Measurements from ENCODE around the gene PDCD1. TPM values are rescaled to one million over a fixed set of nuclear protein-coding genes. Genes with fewer than 3 reads are reported as not detected.
A peak's percentile ranks its signal among the peaks of the same experiment; 100 is the strongest.

PDCD1 gene
- total and polyA plus RNA-seq, 2 donors (not counting 1 experiment from before 2014, with no cell fraction given): 0.28 to 1.3 TPM

DNA sequence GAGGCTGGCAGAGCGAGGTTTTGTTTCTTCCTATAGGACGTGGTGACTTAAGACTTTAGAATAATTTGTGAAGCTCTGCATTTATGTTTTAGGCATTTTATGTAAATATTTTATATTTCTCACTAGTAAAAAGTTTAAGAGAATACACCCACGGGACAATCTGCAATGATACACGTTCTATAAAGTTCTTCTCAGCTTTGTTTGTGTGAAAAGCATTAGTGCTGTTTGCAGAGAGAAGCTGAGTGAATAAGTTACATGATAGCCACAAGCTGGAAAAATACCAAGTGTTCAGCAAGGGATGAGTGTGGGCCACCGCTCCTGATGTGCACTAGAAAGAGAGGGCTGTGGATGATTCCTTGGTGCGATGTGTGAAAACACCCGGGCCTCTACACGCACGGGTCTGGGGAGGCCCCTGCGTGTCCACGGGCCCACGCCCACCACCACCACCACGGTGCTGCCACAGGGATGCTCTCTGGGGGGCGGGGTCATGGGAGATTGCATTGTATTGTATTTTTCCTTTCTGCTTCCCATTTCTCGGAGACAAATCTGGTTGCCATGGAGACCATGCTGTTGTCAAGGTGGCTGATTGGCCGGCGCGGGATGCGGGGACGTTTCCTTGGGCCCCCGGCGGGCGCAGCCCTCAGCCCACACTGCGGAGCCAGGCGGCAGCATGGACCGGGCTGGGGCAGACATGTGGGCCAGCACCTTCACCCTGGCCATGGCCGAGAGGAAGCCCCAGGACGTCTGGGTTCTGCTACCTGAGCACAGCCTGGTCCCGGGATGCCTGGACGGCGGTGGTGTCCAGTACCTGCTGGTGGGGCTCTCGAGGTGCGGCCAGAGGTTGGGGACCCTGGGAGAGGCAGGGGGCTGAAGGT, 10.6 kb upstream of the PDCD1 start, which contains the start of gene RTP5:
TSS of gene RTP5 (plus strand) at position 643 of the 875 bp plus-strand sequence. CDS start at position 671, 28 bp downstream.
- H3K9ac ChIP-seq (ENCODE audit: low read length): no peak within 1 kb of the TSS
- Mint-ChIP-seq H3K4me3 (no peak within 1 kb of the TSS), H3K9me3 (ENCODE audit: insufficient read depth) (no peaks in the 10 kb centered on the region), H3K27ac (no peak within 1 kb of the TSS), H3K27me3 (peaks cover 17% of the 10 kb centered on the region), H3K4me1 (peaks cover 20% of the 10 kb centered on the region)
- POLR2A ChIA-PET: no interaction called here
- H3K27me3 ChIP-seq (replicated peaks in 1 of 4; ENCODE audit: control extremely low read depth in 1 of 4, control insufficient read depth in 3 of 4, insufficient read depth in 4 of 4, low read length in 3 of 4): peaks cover 0 to 36% (median 22%) of the 10 kb centered on the region in 4 experiments
- WGBS (ENCODE audit: insufficient coverage): 90% methylated on average over 28 of the region's 33 CpGs
- H3K9me3 ChIP-seq (ENCODE audit: control extremely low read depth in 1 of 3, control insufficient read depth in 2 of 3, insufficient read depth in 1 of 3, low read length in 2 of 3): peaks cover 0 to 11% (median 0%) of the 10 kb centered on the region in 3 donors
- CTCF ChIA-PET: interaction anchor here (1.0 to 1.7 kb wide), 2 partner anchors 9 to 1018 kb away, joined by 3 to 6 read pairs; no protein-coding TSS in a partner anchor
- ATAC-seq (ENCODE audit: low read depth): no peak
- H3K36me3 ChIP-seq (replicated peaks in 1 of 2; ENCODE audit: control extremely low read depth in 1 of 2, control insufficient read depth in 1 of 2, extremely low read depth in 1 of 2, insufficient read depth in 2 of 2, low read length in 1 of 2): no peaks in the 10 kb centered on the region
- no peak for DNase-seq
- no peak within 1 kb of the TSS for H3K27ac ChIP-seq (ENCODE audit: low read length in 2 of 2)
- H3K4me1 ChIP-seq (ENCODE audit: control insufficient read depth in 2 of 2, insufficient read depth in 2 of 2, low read length in 2 of 2): peaks cover 13 to 38% of the 10 kb centered on the region in 2 donors
- H2AFZ ChIP-seq (ENCODE audit: insufficient read depth, low read depth, low read length, poor library complexity, severe bottlenecking): no peak within 1 kb of the TSS
- no peak for TF ChIP-seq EZH2 (IDR thresholded peaks at IDR 0.05; ENCODE audit: borderline replicate concordance, insufficient read depth, low read depth, low read length, poor library complexity, severe bottlenecking)
- TF ChIP-seq, protein P1, sequence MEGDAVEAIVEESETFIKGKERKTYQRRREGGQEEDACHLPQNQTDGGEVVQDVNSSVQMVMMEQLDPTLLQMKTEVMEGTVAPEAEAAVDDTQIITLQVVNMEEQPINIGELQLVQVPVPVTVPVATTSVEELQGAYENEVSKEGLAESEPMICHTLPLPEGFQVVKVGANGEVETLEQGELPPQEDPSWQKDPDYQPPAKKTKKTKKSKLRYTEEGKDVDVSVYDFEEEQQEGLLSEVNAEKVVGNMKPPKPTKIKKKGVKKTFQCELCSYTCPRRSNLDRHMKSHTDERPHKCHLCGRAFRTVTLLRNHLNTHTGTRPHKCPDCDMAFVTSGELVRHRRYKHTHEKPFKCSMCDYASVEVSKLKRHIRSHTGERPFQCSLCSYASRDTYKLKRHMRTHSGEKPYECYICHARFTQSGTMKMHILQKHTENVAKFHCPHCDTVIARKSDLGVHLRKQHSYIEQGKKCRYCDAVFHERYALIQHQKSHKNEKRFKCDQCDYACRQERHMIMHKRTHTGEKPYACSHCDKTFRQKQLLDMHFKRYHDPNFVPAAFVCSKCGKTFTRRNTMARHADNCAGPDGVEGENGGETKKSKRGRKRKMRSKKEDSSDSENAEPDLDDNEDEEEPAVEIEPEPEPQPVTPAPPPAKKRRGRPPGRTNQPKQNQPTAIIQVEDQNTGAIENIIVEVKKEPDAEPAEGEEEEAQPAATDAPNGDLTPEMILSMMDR (IDR thresholded peaks at IDR 0.05): no peak
- no peak within 1 kb of the TSS for H3K4me3 ChIP-seq (ENCODE audit: control extremely low read depth in 1 of 5, extremely low read depth in 1 of 5, insufficient read depth in 1 of 5, low read depth in 2 of 5, low read length in 4 of 5)
- intact Hi-C loops (cut with micrococcal nuclease): no loop called here
- H3K79me2 ChIP-seq (ENCODE audit: control insufficient read depth, insufficient read depth, low read length): no peaks in the 10 kb centered on the region
- no peaks in the 10 kb centered on the region for H4K20me1 ChIP-seq (ENCODE audit: control insufficient read depth, insufficient read depth, low read length, poor library complexity, severe bottlenecking)
- no peak within 1 kb of the TSS for H3K4me2 ChIP-seq (replicated peaks; ENCODE audit: low read depth, low read length, poor library complexity, severe bottlenecking)

DNA sequence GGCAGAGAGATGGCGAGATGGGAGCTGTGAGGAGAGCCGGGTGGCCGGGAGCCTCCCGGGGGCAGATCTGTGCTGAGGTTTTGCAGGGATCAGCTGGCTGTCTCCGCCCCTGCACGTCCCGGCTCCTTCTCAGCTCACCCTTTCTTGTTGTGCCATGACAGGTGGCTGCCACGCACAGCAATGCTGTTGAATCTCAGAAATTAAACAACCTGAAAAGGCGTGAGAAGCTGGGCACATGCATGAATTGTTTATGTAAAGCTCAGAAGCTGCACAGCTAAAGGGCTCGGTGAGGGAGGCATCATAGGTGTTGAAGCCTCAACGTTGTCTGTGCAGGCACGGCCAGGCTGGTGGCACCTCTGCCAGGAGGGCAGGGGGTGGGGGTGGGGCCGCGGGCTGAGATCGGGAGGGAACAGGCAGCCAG, 10.0 kb upstream of the PDCD1 start:
- H3K4me1 ChIP-seq (ENCODE audit: control insufficient read depth in 2 of 2, insufficient read depth in 2 of 2, low read length in 2 of 2): peaks cover 18 to 42% of the 10 kb centered on the region in 2 donors
- H3K9ac ChIP-seq (ENCODE audit: low read length): no peak overlapping the region
- no peak overlapping the region for H3K4me3 ChIP-seq (ENCODE audit: control extremely low read depth in 1 of 5, extremely low read depth in 1 of 5, insufficient read depth in 1 of 5, low read depth in 2 of 5, low read length in 4 of 5)
- H3K36me3 ChIP-seq (replicated peaks in 1 of 2; ENCODE audit: control extremely low read depth in 1 of 2, control insufficient read depth in 1 of 2, extremely low read depth in 1 of 2, insufficient read depth in 2 of 2, low read length in 1 of 2): no peaks in the 10 kb centered on the region
- WGBS (ENCODE audit: insufficient coverage): 70% methylated on average over 15 of the region's 15 CpGs
- ATAC-seq (ENCODE audit: low read depth) (no peak), DNase-seq (peak; percentile 12)
- H3K4me1 Mint-ChIP-seq: peaks cover 24% of the 10 kb centered on the region
- ChIA-PET CTCF (interaction anchor here (1.0 to 1.7 kb wide), 2 partner anchors 10 to 1017 kb away, joined by 3 to 6 read pairs; no protein-coding TSS in a partner anchor), POLR2A (interaction anchor here (1.1 kb wide), 1 partner anchor 9 kb away, joined by 3 read pairs; the partner anchor contains the start of gene PDCD1)
- H3K27ac ChIP-seq (ENCODE audit: low read length in 2 of 2): no peak overlapping the region
- no peak overlapping the region for H3K4me2 ChIP-seq (replicated peaks; ENCODE audit: low read depth, low read length, poor library complexity, severe bottlenecking)
- H3K4me3 Mint-ChIP-seq: no peak overlapping the region
- no peak overlapping the region for H3K27ac Mint-ChIP-seq
- no peaks in the 10 kb centered on the region for H4K20me1 ChIP-seq (ENCODE audit: control insufficient read depth, insufficient read depth, low read length, poor library complexity, severe bottlenecking)
- TF ChIP-seq, protein P1 (IDR thresholded peaks at IDR 0.05): no peak
- no peak for TF ChIP-seq EZH2 (IDR thresholded peaks at IDR 0.05; ENCODE audit: borderline replicate concordance, insufficient read depth, low read depth, low read length, poor library complexity, severe bottlenecking)
- intact Hi-C loops (cut with micrococcal nuclease): no loop called here
- no peaks in the 10 kb centered on the region for H3K79me2 ChIP-seq (ENCODE audit: control insufficient read depth, insufficient read depth, low read length)
- no peaks in the 10 kb centered on the region for H3K9me3 Mint-ChIP-seq (ENCODE audit: insufficient read depth)
- peaks cover 0 to 43% (median 28%) of the 10 kb centered on the region in 4 experiments for H3K27me3 ChIP-seq (replicated peaks in 1 of 4; ENCODE audit: control extremely low read depth in 1 of 4, control insufficient read depth in 3 of 4, insufficient read depth in 4 of 4, low read length in 3 of 4)
- no peak overlapping the region for H2AFZ ChIP-seq (ENCODE audit: insufficient read depth, low read depth, low read length, poor library complexity, severe bottlenecking)
- peaks cover 0 to 11% (median 0%) of the 10 kb centered on the region in 3 donors for H3K9me3 ChIP-seq (ENCODE audit: control extremely low read depth in 1 of 3, control insufficient read depth in 2 of 3, insufficient read depth in 1 of 3, low read length in 2 of 3)
- H3K27me3 Mint-ChIP-seq: peaks cover 22% of the 10 kb centered on the region
